Dendritic cell treated with granulocyte-macrophage colony-stimulating factor and Interleukin-4, amounts not matched to agents 40 ng/mL and 50 ng/mL, for 4 days (primary cell): ENCODE results near the gene GNB1L.

Source experiments
- H3K27ac Mint-ChIP-seq: one replicate; pipeline ENCODE4 v1.8.0; 2022; ENCODE audit warnings: mild to moderate bottlenecking, mixed read lengths
- H3K27me3 Mint-ChIP-seq: one replicate; pipeline ENCODE4 v1.8.0; 2022; ENCODE audit warnings: mild to moderate bottlenecking, mixed read lengths
- H3K36me3 Mint-ChIP-seq: one replicate; pipeline ENCODE4 v1.8.0; 2022; ENCODE audit warnings: low read depth, mixed read lengths
- H3K4me1 Mint-ChIP-seq: one replicate; pipeline ENCODE4 v1.8.0; 2022; ENCODE audit warnings: low read depth, mixed read lengths
- H3K4me3 Mint-ChIP-seq: one replicate; pipeline ENCODE4 v1.8.0; 2022; ENCODE audit warnings: mild to moderate bottlenecking, moderate library complexity, mixed read lengths
- H3K9me3 Mint-ChIP-seq: one replicate; pipeline ENCODE4 v1.8.0; 2022; ENCODE audit warnings: mixed read lengths
- intact Hi-C: fragments of 100-400 bp; cut with micrococcal nuclease; formaldehyde crosslinking; loops from one replicate; pipeline ENCODE4 v1.15.0; 2022

The GNB1L gene

DNA sequence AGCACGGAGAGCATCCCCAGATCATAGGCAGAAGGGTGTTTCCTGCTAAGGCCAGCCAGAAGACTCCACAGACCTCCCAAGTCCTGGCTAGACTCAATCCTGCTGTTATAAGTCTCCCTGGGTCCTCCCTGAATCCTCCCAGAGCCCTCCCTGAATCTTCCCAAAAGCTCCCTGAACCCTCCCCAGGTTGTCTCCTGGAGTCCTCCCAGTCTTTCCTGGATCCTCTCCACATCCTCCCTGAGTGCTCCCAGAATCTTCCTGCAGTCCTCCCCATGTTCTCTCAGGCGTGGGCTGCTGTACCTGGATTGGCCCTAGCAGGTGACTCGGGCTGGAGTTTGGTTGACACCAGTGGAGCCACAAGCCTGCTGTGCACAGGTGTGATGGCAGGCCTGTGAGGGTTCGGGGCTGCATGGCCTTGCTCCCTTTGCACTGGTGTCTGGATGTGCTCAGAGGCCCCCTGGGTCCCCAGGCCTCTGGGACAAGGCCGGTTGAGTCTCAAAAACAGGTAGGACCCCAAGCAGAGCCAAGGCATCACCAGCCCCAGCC is 119.8 kb downstream of the GNB1L start:
- Mint-ChIP-seq H3K9me3 (no peaks in the 10 kb centered on the region), H3K4me1 (no peaks in the 10 kb centered on the region), H3K36me3 (no peaks in the 10 kb centered on the region), H3K27me3 (peaks cover 15% of the 10 kb centered on the region), H3K27ac (no peak overlapping the region), H3K4me3 (no peak overlapping the region)
- intact Hi-C loops, result no loop called here

DNA sequence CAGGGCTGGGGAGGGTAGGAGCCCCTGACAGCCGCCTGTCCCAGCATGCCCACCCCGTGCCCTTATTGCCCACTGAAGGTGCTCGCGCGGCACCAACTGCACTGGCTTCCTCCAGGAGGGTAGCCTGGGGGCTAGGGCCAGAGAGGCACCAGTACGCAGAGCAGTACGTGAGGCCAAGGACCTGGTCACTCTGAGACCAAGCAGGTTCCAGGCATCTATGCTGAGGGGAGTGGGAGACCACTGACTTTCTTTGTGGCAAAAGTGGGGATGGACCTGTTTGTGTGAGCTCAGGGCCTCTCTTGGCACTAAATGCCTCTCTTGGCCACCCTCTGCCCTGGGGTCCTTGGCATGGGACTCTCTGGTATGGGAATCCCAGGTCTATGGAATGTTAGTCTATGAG is 120.5 kb downstream of the GNB1L start:
- H3K4me3 Mint-ChIP-seq, result no peak overlapping the region
- H3K4me1 Mint-ChIP-seq, result no peaks in the 10 kb centered on the region
- H3K36me3 Mint-ChIP-seq, result no peaks in the 10 kb centered on the region
- no peaks in the 10 kb centered on the region for H3K9me3 Mint-ChIP-seq
- H3K27ac Mint-ChIP-seq, result no peak overlapping the region
- intact Hi-C loops, result no loop called here
- H3K27me3 Mint-ChIP-seq, result peaks cover 18% of the 10 kb centered on the region

DNA sequence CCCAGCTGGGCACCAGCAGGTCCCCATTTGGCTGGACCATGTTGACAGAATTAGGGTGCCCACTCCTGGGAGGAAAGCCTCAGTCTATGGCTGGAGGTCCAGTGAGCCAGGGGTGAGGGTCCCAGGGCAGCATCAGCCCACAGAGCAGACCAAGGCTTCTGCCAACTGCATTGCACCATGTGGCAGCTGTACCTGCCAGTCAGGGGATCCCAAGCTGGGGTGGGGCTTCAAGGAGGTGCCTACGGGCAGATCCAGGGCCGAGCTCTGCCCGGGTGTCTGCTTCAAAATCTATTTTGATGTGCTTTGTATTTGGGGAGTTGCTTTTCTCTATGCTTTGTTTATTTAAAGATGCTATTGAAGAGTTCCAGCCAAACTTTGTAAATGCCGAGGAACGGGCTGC is 120.9 kb downstream of the GNB1L start:
- Mint-ChIP-seq H3K27me3 (peaks cover 19% of the 10 kb centered on the region), H3K9me3 (no peaks in the 10 kb centered on the region)

More for the DNA sequence above, 120.9 kb downstream of the GNB1L start:
- intact Hi-C loops, result no loop called here
- H3K4me1 Mint-ChIP-seq, result no peaks in the 10 kb centered on the region
- no peaks in the 10 kb centered on the region for H3K36me3 Mint-ChIP-seq
- no peak overlapping the region for H3K4me3 Mint-ChIP-seq
- H3K27ac Mint-ChIP-seq, result no peak overlapping the region
